HepG2 (cell line): ENCODE measurements around the gene CASTOR1. TPM values are rescaled to one million over a fixed set of nuclear protein-coding genes. Genes with fewer than 3 reads are reported as not detected.
A peak's percentile ranks its signal among the peaks of the same experiment; 100 is the strongest.

Source experiments
- ATF6 ChIP-seq: sonication (generic); formaldehyde crosslinking; conservative IDR thresholded peaks from 2 replicates; pipeline ENCODE4 v1.4.0; 2020; ENCODE audit warnings: missing genetic modification reagents
- FOXO1 ChIP-seq: sonication (generic); formaldehyde crosslinking; IDR thresholded peaks from 2 replicates; pipeline ENCODE4 v1.4.0; 2020; ENCODE audit warnings: missing genetic modification reagents
- GATAD1 ChIP-seq: IDR thresholded peaks from 2 replicates; pipeline ENCODE4 v1.6.1; 2016; ENCODE audit warnings: missing genetic modification reagents, missing compliant biosample characterization
- HMGXB4 ChIP-seq, 2 experiments: sonication (generic) in 1 of 2; formaldehyde crosslinking in 1 of 2; IDR thresholded peaks; 2 replicates each; pipeline versions ENCODE4 v1.4.0 to v1.6.1; 2018 to 2020; ENCODE audit warnings: missing genetic modification reagents in 2 of 2, borderline replicate concordance in 1 of 2, low read depth in 1 of 2, mild to moderate bottlenecking in 1 of 2, missing biosample characterization in 1 of 2
- IRX3 ChIP-seq: sonication (generic); formaldehyde crosslinking; IDR thresholded peaks from 2 replicates; pipeline ENCODE4 v1.8.1; 2023; ENCODE audit warnings: mild to moderate bottlenecking, low read depth, missing genetic modification reagents, borderline replicate concordance
- MED13 ChIP-seq: sonication (generic); formaldehyde crosslinking; IDR thresholded peaks from 2 replicates; pipeline ENCODE4 v1.5.0; 2020; ENCODE audit warnings: missing genetic modification reagents
- NCOA5 ChIP-seq: sonication (generic); formaldehyde crosslinking; IDR thresholded peaks from 2 replicates; pipeline ENCODE4 v1.4.0; 2020; ENCODE audit warnings: missing genetic modification reagents
- NKX3-1 ChIP-seq: sonication (generic); formaldehyde crosslinking; IDR thresholded peaks from 2 replicates; pipeline ENCODE4 v1.5.0; 2020; ENCODE audit warnings: missing genetic modification reagents
- ONECUT2 ChIP-seq: sonication (generic); formaldehyde crosslinking; IDR thresholded peaks from 2 replicates; pipeline ENCODE4 v1.4.0; 2020; ENCODE audit warnings: missing genetic modification reagents
- PHF20 ChIP-seq: sonication (generic); formaldehyde crosslinking; IDR thresholded peaks from 2 replicates; pipeline ENCODE4 v1.5.0; 2020; ENCODE audit warnings: mild to moderate bottlenecking, missing genetic modification reagents
- RNF2 ChIP-seq: fragments of 450-650 bp; conservative IDR thresholded peaks from 2 replicates; pipeline ENCODE4 v1.6.1; 2016; ENCODE audit warnings: low read depth
- SOX13 ChIP-seq, 3 experiments: fragments of 450-650 bp in 1 of 3; sonication (generic) in 1 of 3; formaldehyde crosslinking in 1 of 3; IDR thresholded peaks in 2 of 3; conservative IDR thresholded peaks in 1 of 3; 2 replicates each; pipeline versions ENCODE4 v1.5.0 to v1.6.1; 2016 to 2020; ENCODE audit warnings: antibody characterized with exemption in 1 of 3, mild to moderate bottlenecking in 1 of 3, missing compliant biosample characterization in 1 of 3, missing genetic modification reagents in 1 of 3, moderate library complexity in 1 of 3
- SSRP1 ChIP-seq: IDR thresholded peaks from 2 replicates; pipeline ENCODE4 v1.6.1; 2016; ENCODE audit warnings: control low read depth
- TEAD3 ChIP-seq: optimal IDR thresholded peaks from 2 replicates; pipeline ENCODE3; 2016; ENCODE audit warnings: borderline replicate concordance
- TERF1 ChIP-seq: sonication (generic); formaldehyde crosslinking; IDR thresholded peaks from 2 replicates; pipeline ENCODE4 v1.8.0; 2022; ENCODE audit warnings: mild to moderate bottlenecking, missing genetic modification reagents, moderate library complexity
- THRA ChIP-seq: sonication (generic); formaldehyde crosslinking; IDR thresholded peaks from 2 replicates; pipeline ENCODE4 v1.4.0; 2020; ENCODE audit warnings: missing genetic modification reagents, borderline replicate concordance
- ZFP90 ChIP-seq: sonication (generic); formaldehyde crosslinking; IDR thresholded peaks from 2 replicates; pipeline ENCODE4 v1.8.0; 2022; ENCODE audit warnings: missing genetic modification reagents, mild to moderate bottlenecking, inconsistent platforms, borderline replicate concordance
- ZNF446 ChIP-seq: sonication (generic); formaldehyde crosslinking; IDR thresholded peaks from 2 replicates; pipeline ENCODE4 v1.5.0; 2020; ENCODE audit warnings: mild to moderate bottlenecking, missing genetic modification reagents
- ZNF460 ChIP-seq: sonication (generic); formaldehyde crosslinking; IDR thresholded peaks from 2 replicates; pipeline ENCODE4 v1.5.1; 2020; ENCODE audit warnings: missing genetic modification reagents, mild to moderate bottlenecking, borderline replicate concordance
- ZNF552 ChIP-seq: sonication (generic); formaldehyde crosslinking; IDR thresholded peaks from 2 replicates; pipeline ENCODE4 v1.9.0; 2022; ENCODE audit warnings: missing genetic modification reagents, mild to moderate bottlenecking, borderline replicate concordance
- ZNF577 ChIP-seq: sonication (generic); formaldehyde crosslinking; IDR thresholded peaks from 2 replicates; pipeline ENCODE4 v1.4.0; 2020; ENCODE audit warnings: mild to moderate bottlenecking, low read depth, missing genetic modification reagents, borderline replicate concordance
- ZNF740 ChIP-seq: sonication (generic); formaldehyde crosslinking; IDR thresholded peaks from 2 replicates; pipeline ENCODE4 v1.4.0; 2020; ENCODE audit warnings: missing genetic modification reagents
- ZNF746 ChIP-seq: sonication (generic); formaldehyde crosslinking; IDR thresholded peaks from 2 replicates; pipeline ENCODE4 v1.8.0; 2022; ENCODE audit warnings: mild to moderate bottlenecking, missing genetic modification reagents
- polyA plus RNA-seq, 8 experiments: library from polyadenylated mRNA; depleted of rRNA in 3 of 8; stranded (reverse) in 7 of 8; unstranded in 1 of 8; fragments of >200 nt; fragmentation: Illumina TruSeq in 4 of 8; extraction: Trizol in 4 of 8; gene quantifications; 2 replicates each; pipeline versions ENCODE4 v1.2.1 to v1.2.3, GENCODE V29; 2011 to 2016; ENCODE audit warnings: low read depth in 4 of 8, missing spikeins in 1 of 8, mixed read lengths in 1 of 8; ENCODE audit not compliant: insufficient read depth in 1 of 8
- total RNA-seq, 5 experiments: library from RNA; depleted of rRNA; stranded (reverse); fragments of >200 nt; fragmentation: Illumina TruSeq; extraction: Trizol; gene quantifications; 2 replicates each; pipeline ENCODE4 v1.2.3, GENCODE V29; 2016; ENCODE audit warnings: low read depth in 1 of 5

CASTOR1 gene
- total and polyA plus RNA-seq, 2 of the 13 experiments (the other 11 are each of a cell fraction or from before 2014, with no cell fraction given), result 2.6 to 4.4 TPM

GRCh38 chr22:30245985-30246813 lies 43.1 kb downstream of the CASTOR1 start, which contains the start of gene LIF (continued):
- peak in 1 of 2 experiments; percentile 55; a peak in 2 of 4 replicates for TF ChIP-seq HMGXB4 (CRISPR knock-in tag; IDR thresholded peaks at IDR 0.05; ENCODE audit: borderline replicate concordance in 1 of 2, low read depth in 1 of 2)
- no peak for TF ChIP-seq TERF1
- TF ChIP-seq ZNF746, result no peak
- 0 out of 2 replicates have a peak, but pooled peaks have one; percentile 22 for TF ChIP-seq ZFP90
- 0 out of 2 replicates have a peak, but pooled peaks have one; percentile 9 for TF ChIP-seq FOXO1
- no peak for TF ChIP-seq ATF6
- no peak for TF ChIP-seq TEAD3
- TF ChIP-seq SOX13 (IDR thresholded peaks at IDR 0.05), result no peak
- TF ChIP-seq SOX13 (CRISPR knock-in tag; conservative IDR thresholded peaks at IDR 0.05 in 1 of 2, IDR thresholded peaks at IDR 0.05 in 1 of 2), result no peak
- TF ChIP-seq GATAD1 (CRISPR knock-in tag), result no peak
- TF ChIP-seq NKX3-1 (CRISPR knock-in tag), result no peak
- TF ChIP-seq THRA (CRISPR knock-in tag), result no peak
- no peak for TF ChIP-seq ZNF446 (CRISPR knock-in tag)
- TF ChIP-seq ZNF740 (CRISPR knock-in tag), result no peak
- TF ChIP-seq ZNF577 (CRISPR knock-in tag), result no peak
- TF ChIP-seq NCOA5, result no peak
- TF ChIP-seq ZNF552 (CRISPR knock-in tag), result no peak
- no peak for TF ChIP-seq IRX3
- no peak for TF ChIP-seq ONECUT2 (CRISPR knock-in tag)
- no peak for TF ChIP-seq RNF2
- no peak for TF ChIP-seq MED13 (CRISPR knock-in tag)
- TF ChIP-seq SSRP1 (CRISPR knock-in tag), result no peak
- no peak for TF ChIP-seq ZNF460 (CRISPR knock-in tag)
- TF ChIP-seq PHF20 (CRISPR knock-in tag), result 0 out of 2 replicates have a peak, but pooled peaks have one; percentile 36
